Fibroblast of the aortic adventitia (primary cell): ENCODE data around the gene SCYGR8. TPM values are rescaled to one million over a fixed set of nuclear protein-coding genes. Genes with fewer than 3 reads are reported as not detected.

Source experiments
- DNase-seq: peaks from one replicate; pipeline ENCODE4 v3.0.0-alpha.2; 2010; ENCODE audit warnings: low read depth
- H3K4me3 ChIP-seq: 2 replicates; pipeline ENCODE4 v1.5.1; 2011; ENCODE audit warnings: low read depth, mild to moderate bottlenecking, control low read depth, low read length, moderate library complexity
- small RNA-seq: library from RNA; depleted of rRNA; stranded (forward); fragments of <200 nt; gene quantifications from one replicate; pipeline ENCODE3, GENCODE V24; 2012
- total RNA-seq: library from RNA; depleted of rRNA; stranded (reverse); fragments of >200 nt; gene quantifications from 2 replicates; pipeline ENCODE4 v1.2.3, GENCODE V29; 2012; ENCODE audit warnings: low replicate concordance
- TF ChIP-seq, protein P1 (sequence below): IDR thresholded peaks from 2 replicates; pipeline ENCODE4 v1.5.1; 2011; ENCODE audit warnings: mild to moderate bottlenecking, low read length, control low read depth, inconsistent platforms; ENCODE audit not compliant: insufficient read depth

The SCYGR8 gene
- total RNA-seq, 1 donor: not detected

DNA sequence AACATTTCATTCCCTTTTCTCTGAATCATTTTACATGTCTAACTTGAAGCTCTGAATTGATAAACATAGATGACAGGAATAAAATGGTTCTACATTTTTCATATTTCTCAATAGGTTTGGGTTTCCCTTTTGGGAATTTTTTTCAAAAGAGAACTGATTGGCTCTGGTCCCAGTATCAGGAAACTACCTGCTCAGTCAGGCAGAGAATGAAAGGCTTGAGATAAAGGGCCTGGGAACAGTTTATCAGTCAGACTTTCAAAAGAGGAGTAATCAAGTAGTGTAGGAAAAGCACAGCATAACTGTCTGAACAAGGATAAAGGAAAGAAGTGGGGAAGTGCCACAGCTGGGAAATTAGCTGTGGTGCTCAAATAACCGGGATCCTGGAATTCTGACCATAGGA, 39.6 kb downstream of the SCYGR8 start:
- no peak overlapping the region for H3K4me3 ChIP-seq
- TF ChIP-seq, protein P1, sequence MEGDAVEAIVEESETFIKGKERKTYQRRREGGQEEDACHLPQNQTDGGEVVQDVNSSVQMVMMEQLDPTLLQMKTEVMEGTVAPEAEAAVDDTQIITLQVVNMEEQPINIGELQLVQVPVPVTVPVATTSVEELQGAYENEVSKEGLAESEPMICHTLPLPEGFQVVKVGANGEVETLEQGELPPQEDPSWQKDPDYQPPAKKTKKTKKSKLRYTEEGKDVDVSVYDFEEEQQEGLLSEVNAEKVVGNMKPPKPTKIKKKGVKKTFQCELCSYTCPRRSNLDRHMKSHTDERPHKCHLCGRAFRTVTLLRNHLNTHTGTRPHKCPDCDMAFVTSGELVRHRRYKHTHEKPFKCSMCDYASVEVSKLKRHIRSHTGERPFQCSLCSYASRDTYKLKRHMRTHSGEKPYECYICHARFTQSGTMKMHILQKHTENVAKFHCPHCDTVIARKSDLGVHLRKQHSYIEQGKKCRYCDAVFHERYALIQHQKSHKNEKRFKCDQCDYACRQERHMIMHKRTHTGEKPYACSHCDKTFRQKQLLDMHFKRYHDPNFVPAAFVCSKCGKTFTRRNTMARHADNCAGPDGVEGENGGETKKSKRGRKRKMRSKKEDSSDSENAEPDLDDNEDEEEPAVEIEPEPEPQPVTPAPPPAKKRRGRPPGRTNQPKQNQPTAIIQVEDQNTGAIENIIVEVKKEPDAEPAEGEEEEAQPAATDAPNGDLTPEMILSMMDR: no peak
- DNase-seq: no peak

DNA sequence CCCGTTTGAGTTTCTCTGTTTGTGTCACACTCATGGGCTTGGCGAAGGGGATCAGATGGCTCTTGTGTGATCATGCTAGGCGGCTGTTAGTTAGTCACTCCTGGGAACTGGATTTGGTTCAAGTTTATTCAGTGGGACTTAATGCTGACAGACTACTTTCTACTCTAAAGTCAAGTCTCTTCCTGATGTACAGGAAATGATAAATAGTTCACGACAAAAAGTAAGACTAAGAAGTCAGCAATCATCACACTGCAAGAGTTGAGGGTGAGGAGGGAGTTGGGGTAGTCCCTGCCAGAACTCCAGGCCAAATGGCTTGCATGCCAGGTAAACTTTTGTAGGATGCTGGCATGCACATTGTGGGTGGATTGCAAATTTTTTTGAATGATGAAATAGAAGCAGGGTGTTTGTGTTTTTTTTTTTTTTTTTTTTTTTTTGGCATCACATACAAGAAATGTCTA, 42.9 kb downstream of the SCYGR8 start:
- DNase-seq: peak; percentile 70
- TF ChIP-seq, protein P1: no peak

DNA sequence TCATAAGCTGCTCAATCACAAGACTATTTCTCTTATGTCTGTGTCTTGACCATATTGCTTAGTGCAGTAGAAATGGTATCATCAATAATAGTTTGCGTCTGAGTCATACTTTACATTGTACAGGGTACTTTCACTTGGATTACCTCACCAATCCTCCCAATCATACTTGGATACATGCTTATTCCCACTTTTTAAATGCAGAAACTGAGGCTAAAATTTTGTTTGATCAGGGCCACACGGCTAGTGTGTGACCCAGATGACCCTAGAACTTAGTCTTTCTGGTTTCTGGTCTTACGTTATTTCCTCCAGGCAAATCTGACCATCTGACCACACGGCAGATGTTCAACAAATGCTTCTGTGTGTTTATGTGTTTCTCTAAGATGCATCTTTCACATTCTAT, 44.1 kb downstream of the SCYGR8 start:
- TF ChIP-seq, protein P1: no peak
- H3K4me3 ChIP-seq: no peak overlapping the region
- DNase-seq: peak; percentile 14

More for the DNA sequence above, 42.9 kb downstream of the SCYGR8 start:
- no peak overlapping the region for H3K4me3 ChIP-seq

DNA sequence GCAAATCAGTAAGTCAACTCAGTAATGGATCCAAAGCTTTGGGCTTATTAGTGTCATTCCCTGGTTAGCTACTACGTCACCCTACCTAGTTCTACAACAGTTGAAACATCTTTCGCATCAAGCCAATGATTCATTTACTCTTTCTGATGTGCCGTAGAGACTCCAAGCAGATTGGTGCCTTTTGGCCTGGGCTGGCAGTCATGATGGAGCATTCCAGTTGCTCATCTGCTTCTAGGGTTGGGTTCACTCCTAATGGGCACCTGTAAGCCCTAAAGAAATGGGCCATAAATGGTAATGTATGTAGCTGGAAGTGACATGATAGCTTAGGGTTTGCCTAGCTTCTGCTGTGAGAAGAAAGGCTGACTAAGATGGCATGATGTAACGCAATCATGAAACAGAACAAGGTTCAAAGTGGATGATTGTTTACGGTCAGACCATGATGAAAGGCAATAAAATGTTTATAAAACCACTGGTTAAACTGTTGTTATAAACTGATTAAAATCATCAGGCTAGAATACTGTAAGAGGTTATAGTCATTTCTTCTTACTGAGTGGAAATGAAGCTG, 47.5 kb downstream of the SCYGR8 start:
- TF ChIP-seq, protein P1: no peak
- no peak for DNase-seq
- H3K4me3 ChIP-seq: no peak overlapping the region

Small RNA genes lying within 50 kb of the gene (small RNA-seq; reads per million reads assigned to genes)
- gene RNA5SP121 (not detected), gene SNRPGP8 (not detected)

Other genes with a start within 250 kb of the SCYGR8 start
- gene SCYGR2, start 147.0 kb upstream of the SCYGR8 start, total RNA-seq: not detected in 2 replicates
- gene SCYGR3, start 131.1 kb upstream of the SCYGR8 start, total RNA-seq: not detected in 2 replicates
- gene SCYGR4, start 128.4 kb upstream of the SCYGR8 start, total RNA-seq: not detected in 2 replicates
- not detected in 2 replicates for gene SCYGR5, start 79.1 kb upstream of the SCYGR8 start, total RNA-seq
- gene SLC19A3, start 27.9 kb upstream of the SCYGR8 start, total RNA-seq: 0.18 and 1.6 TPM in 2 replicates
- gene SCYGR6, start 21.1 kb upstream of the SCYGR8 start, total RNA-seq: not detected in 2 replicates
- not detected in 2 replicates for gene SCYGR7, start 17.6 kb upstream of the SCYGR8 start, total RNA-seq
- not detected in 2 replicates for gene CCL20, start 67.9 kb downstream of the SCYGR8 start, total RNA-seq
- gene DAW1, start 125.7 kb downstream of the SCYGR8 start, total RNA-seq: 1.3 TPM in 1 of 2 replicates, not detected in the other